Measurements from ENCODE around the gene PYCR2. TPM values are rescaled to one million over a fixed set of nuclear protein-coding genes. Genes with fewer than 3 reads are reported as not detected.

PYCR2 gene
- total and polyA plus RNA-seq, 7 donors, result 31.0 to 74.4 (median 34.9) TPM

DNA sequence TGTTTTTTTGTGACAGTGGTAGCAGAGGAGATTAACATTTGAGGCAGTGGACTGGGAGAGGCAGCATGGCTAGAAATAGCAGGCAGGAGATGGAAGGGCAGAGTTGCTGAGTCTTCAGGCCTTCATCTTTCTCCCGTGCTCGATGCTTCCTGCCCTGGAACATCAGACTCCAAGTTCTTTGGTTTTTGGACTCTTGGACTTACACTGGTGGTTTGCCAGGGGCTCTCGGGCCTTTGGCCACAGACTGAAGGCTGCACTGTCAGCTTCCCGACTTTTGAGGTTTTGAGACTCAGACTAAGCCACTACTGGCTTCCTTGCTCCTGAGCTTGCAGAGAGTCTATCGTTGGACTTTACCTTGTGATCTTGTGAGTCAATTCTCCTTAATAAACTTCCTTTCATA lies 41.2 kb upstream of the PYCR2 start:
- no peak for TF ChIP-seq POLR2AphosphoS5 (IDR thresholded peaks at IDR 0.05)
- TF ChIP-seq EP300 (IDR thresholded peaks at IDR 0.05), result no peak
- TF ChIP-seq CTCF (IDR thresholded peaks at IDR 0.05), result no peak
- no peak for TF ChIP-seq POLR2A (IDR thresholded peaks at IDR 0.05)
- H3K27me3 ChIP-seq, result peaks cover 0 to 12% (median 0%) of the 10 kb centered on the region in 3 donors
- H3K4me3 ChIP-seq, result no peak overlapping the region
- H3K36me3 ChIP-seq, result no peaks in the 10 kb centered on the region
- H3K4me1 ChIP-seq, result peaks cover 0 to 4% (median 0%) of the 10 kb centered on the region in 4 donors
- H3K9me3 ChIP-seq, result no peaks in the 10 kb centered on the region
- 77 to 86% methylated on average over 5 of the region's 5 CpGs for WGBS, 2 donors
- H3K27ac ChIP-seq, result no peak overlapping the region
- peak; percentile 7 for DNase-seq
- intact Hi-C loops (cut with DNase I), result no loop called here

DNA sequence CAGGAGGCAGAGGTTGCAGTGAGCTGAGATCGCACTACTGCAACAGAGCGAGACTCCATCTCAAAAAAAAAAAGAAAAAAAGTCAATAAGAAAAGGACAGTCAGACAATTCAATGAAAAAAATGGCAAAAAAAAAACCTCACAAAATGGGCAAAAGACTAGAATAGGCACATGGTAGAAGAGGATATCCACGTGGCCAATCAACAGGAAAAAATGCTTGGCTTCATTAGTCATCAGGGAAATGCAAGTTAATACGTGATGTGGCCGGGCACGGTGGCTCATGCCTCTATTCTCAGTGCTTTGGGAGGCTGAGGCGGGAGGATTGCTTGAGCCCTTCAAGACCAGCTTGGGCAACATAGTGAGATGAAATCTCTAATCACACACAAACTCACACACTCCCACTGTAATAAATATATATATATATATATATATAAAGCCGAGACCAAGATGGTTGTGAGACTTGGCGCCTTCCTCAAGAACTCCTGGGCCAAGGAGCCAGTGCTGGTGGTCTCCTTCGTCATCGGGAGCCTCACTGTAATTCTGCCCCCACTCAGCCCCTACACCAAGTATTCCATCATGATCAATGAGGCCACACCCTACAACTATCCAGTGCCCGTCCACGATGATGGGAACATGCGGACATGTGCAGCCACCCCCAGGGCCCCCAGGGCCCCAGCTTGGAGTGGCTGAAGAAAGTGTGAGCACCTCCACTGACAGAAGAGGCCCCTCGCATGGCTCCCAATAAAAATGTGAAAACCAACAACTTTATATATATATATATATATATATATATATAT lies 39.9 kb upstream of the PYCR2 start:
- Histone ChIP-seq H3K4me1 (peaks cover 0 to 4% (median 0%) of the 10 kb centered on the region in 4 donors), H3K4me3 (no peak overlapping the region), H3K27me3 (peaks cover 0 to 12% (median 0%) of the 10 kb centered on the region in 3 donors), H3K27ac (no peak overlapping the region), H3K9me3 (no peaks in the 10 kb centered on the region), H3K36me3 (no peaks in the 10 kb centered on the region)
- TF ChIP-seq EP300 (IDR thresholded peaks at IDR 0.05), result no peak
- 91 to 94% methylated on average over 15 of the region's 15 CpGs for WGBS, 2 donors
- DNase-seq, result peak; percentile 43
- intact Hi-C loops (cut with DNase I), result no loop called here

DNA sequence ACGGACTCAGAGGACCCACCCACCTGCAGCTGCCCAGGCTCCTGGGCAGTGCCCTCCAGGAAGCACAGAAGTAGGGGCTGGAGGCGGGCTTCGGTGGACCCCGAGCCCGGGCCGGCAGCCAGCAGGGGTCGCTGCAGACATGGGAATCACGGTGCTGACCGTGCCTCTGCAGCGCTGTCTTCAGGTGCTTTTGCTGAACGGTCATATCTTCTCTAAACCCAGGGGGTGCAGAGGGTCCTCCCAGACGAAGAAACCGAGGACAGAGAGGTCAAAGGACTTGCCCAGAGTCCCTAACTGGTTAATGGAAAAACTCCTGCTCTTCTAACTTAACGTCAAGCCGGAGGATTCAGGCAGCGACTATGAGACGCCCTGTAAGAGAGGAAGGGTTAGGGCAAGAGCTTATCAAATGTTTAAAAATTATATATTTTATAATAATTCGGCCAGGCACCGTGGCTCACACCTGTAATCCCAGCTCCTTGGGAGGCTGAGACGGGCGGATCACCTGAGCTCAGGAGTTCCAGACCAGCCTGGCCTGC lies 38.5 kb upstream of the PYCR2 start:
- intact Hi-C loops (cut with DNase I), result no loop called here

DNA sequence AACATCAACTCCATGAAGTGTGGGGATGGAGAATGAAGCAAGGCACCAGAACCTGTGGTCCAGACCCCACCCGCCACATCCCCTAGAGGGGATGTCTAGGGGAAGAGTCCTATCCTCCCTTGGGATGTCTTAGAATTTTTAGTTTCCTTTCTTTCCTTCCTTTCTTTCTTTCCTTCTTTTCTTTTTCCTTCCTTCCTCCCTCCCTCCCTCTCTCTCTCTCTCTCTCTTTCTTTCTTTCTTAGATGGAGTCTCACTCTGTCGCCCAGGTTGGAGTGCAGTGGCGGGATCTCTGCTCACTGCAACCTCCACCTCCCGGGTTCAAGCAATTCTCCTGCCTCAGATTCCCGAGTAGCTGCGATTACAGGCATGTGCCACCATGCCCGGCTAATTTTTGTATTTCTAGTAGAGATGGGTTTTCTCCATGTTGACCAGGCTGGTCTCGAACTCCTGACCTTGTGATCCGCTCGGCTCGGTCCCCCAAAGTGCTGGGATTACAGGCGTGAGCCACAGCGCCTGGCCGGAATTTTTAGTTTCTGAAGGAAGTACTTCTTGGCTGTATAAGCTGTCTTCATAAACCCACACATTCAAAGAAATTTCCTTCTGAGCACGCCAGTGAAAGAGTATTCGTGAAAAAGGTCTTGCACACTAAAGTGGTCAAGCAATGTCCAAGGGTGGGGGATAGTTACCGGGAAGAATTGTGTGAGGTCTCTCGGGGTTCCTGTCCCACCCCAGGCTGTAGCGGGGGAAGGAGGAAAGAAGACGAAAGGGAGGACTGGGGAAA lies 37.8 kb upstream of the PYCR2 start:
- no peaks in the 10 kb centered on the region for H3K9me3 ChIP-seq
- no peak for TF ChIP-seq POLR2AphosphoS5 (IDR thresholded peaks at IDR 0.05)
- TF ChIP-seq POLR2A (IDR thresholded peaks at IDR 0.05), result no peak
- no peak for TF ChIP-seq EP300 (IDR thresholded peaks at IDR 0.05)
- no peak for TF ChIP-seq CTCF (IDR thresholded peaks at IDR 0.05)
- WGBS, 2 donors, result 44 to 74% methylated on average over 20 of the region's 20 CpGs
- no peak overlapping the region for H3K4me3 ChIP-seq
- peaks cover 0 to 12% (median 0%) of the 10 kb centered on the region in 3 donors for H3K27me3 ChIP-seq
- peak; percentile 33 for DNase-seq
- intact Hi-C loops (cut with DNase I), result no loop called here
- peaks cover 0 to 4% (median 0%) of the 10 kb centered on the region in 4 donors for H3K4me1 ChIP-seq
- no peak overlapping the region for H3K27ac ChIP-seq
- H3K36me3 ChIP-seq, result no peaks in the 10 kb centered on the region

More for the DNA sequence above, 38.5 kb upstream of the PYCR2 start:
- no peaks in the 10 kb centered on the region for H3K9me3 ChIP-seq
- H3K4me1 ChIP-seq, result peaks cover 0 to 4% (median 0%) of the 10 kb centered on the region in 4 donors
- DNase-seq, result peak; percentile 60
- no peak overlapping the region for H3K4me3 ChIP-seq
- no peaks in the 10 kb centered on the region for H3K36me3 ChIP-seq
- 20 to 32% methylated on average over 21 of the region's 21 CpGs for WGBS, 2 donors
- H3K27me3 ChIP-seq, result peaks cover 0 to 12% (median 0%) of the 10 kb centered on the region in 3 donors
- H3K27ac ChIP-seq, result no peak overlapping the region
- TF ChIP-seq CTCF (IDR thresholded peaks at IDR 0.05), result peak in 2 of 4 experiments; percentile 16 to 37
- TF ChIP-seq POLR2AphosphoS5 (IDR thresholded peaks at IDR 0.05), result no peak

DNA sequence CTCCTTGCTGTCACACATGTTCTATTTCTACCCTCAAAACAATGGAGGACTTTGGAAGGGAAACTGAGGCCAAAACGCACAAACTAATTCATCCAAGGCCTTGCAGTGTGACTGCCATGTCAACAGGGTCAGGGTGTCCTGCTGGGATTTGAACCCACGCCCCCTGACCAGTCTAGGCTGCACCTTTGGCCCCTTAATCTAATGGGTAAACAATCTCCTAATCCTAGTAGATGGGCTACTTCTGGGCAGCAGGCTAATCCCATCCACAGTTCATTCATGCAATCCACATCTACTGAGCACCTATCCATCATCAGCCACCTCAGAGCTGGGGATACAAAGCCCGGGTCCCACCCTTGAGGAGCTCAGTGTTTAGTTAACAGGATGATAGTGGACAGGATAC lies 34.0 kb upstream of the PYCR2 start:
- H3K4me3 ChIP-seq, result no peak overlapping the region
- no peak for DNase-seq

More for the DNA sequence above, 34.0 kb upstream of the PYCR2 start:
- H3K27ac ChIP-seq, result no peak overlapping the region
- H3K36me3 ChIP-seq, result no peaks in the 10 kb centered on the region
- peaks cover 0 to 4% (median 0%) of the 10 kb centered on the region in 4 donors for H3K4me1 ChIP-seq
- WGBS, 2 donors, result 81 to 87% methylated on average over 3 of the region's 3 CpGs
- TF ChIP-seq POLR2A (IDR thresholded peaks at IDR 0.05) (no peak), CTCF (IDR thresholded peaks at IDR 0.05) (no peak), POLR2AphosphoS5 (IDR thresholded peaks at IDR 0.05) (no peak), EP300 (IDR thresholded peaks at IDR 0.05) (no peak)
- peaks cover 0 to 12% (median 0%) of the 10 kb centered on the region in 3 donors for H3K27me3 ChIP-seq
- no peaks in the 10 kb centered on the region for H3K9me3 ChIP-seq
- intact Hi-C loops (cut with DNase I), result no loop called here
